ENCODE data around the gene MFSD12.

MFSD12 gene

GRCh38 chr19:3601021-3601420, 43.6 kb upstream of the MFSD12 start:
- no peak overlapping the region for H2BK12ac ChIP-seq (ENCODE audit: low read length)
- peaks cover 3% of the 10 kb centered on the region for H3K9me3 ChIP-seq (ENCODE audit: insufficient read depth, low read depth, low read length)
- no peaks in the 10 kb centered on the region for H3K79me2 ChIP-seq (ENCODE audit: control insufficient read depth, insufficient read depth, low read length, poor library complexity)
- no peak overlapping the region for H4K91ac ChIP-seq (ENCODE audit: low read depth, low read length)
- no peaks in the 10 kb centered on the region for H3K27me3 ChIP-seq (ENCODE audit: insufficient read depth, low read length)
- no peak overlapping the region for H3K4me3 ChIP-seq (ENCODE audit: low read depth, low read length)
- no peak overlapping the region for H3K4me2 ChIP-seq (ENCODE audit: low read length)
- no peak overlapping the region for H4K12ac ChIP-seq (ENCODE audit: low read depth, low read length)
- H2AFZ ChIP-seq (ENCODE audit: insufficient read depth, low read length, poor library complexity) = no peak overlapping the region
- peaks cover 8 to 9% of the 10 kb centered on the region in 2 experiments for H3K4me1 ChIP-seq (ENCODE audit: control insufficient read depth in 1 of 2, insufficient read depth in 2 of 2, low read length in 2 of 2)
- H4K8ac ChIP-seq (ENCODE audit: low read depth, low read length) = no peak overlapping the region
- H2AK5ac ChIP-seq (ENCODE audit: low read length) = no peak overlapping the region
- no peak overlapping the region for H3K23ac ChIP-seq (ENCODE audit: low read length)
- H3K9ac ChIP-seq (ENCODE audit: low read length) = no peak overlapping the region
- H3K27ac ChIP-seq (ENCODE audit: low read depth, low read length) = no peak overlapping the region
- DNase-seq = no peak
- H3K36me3 ChIP-seq (ENCODE audit: control insufficient read depth in 1 of 2, insufficient read depth in 2 of 2, low read length in 2 of 2) = no peaks in the 10 kb centered on the region
- no CpG with 5 or more reads among the region's 12 CpGs for WGBS (ENCODE audit: extremely low coverage, insufficient coverage, insufficient read length)
- no peak overlapping the region for H2BK120ac ChIP-seq (ENCODE audit: insufficient read depth, low read length, poor library complexity)
- H3K14ac ChIP-seq (ENCODE audit: low read length) = no peak overlapping the region
- no peak overlapping the region for H2BK5ac ChIP-seq (ENCODE audit: low read depth, low read length, poor library complexity)
- H3K18ac ChIP-seq (ENCODE audit: low read length) = no peak overlapping the region
- H3K79me1 ChIP-seq (ENCODE audit: low read length) = peaks cover 2% of the 10 kb centered on the region
- H3K4ac ChIP-seq (ENCODE audit: low read depth, low read length) = no peak overlapping the region

GRCh38 chr19:3599776-3600187, 42.4 kb upstream of the MFSD12 start:
- no peaks in the 10 kb centered on the region for H3K36me3 ChIP-seq (ENCODE audit: control insufficient read depth in 1 of 2, insufficient read depth in 2 of 2, low read length in 2 of 2)
- H3K79me2 ChIP-seq (ENCODE audit: control insufficient read depth, insufficient read depth, low read length, poor library complexity) = no peaks in the 10 kb centered on the region
- H2BK120ac ChIP-seq (ENCODE audit: insufficient read depth, low read length, poor library complexity) = no peak overlapping the region
- H4K8ac ChIP-seq (ENCODE audit: low read depth, low read length) = no peak overlapping the region
- H3K27ac ChIP-seq (ENCODE audit: low read depth, low read length) = no peak overlapping the region
- H2BK5ac ChIP-seq (ENCODE audit: low read depth, low read length, poor library complexity) = no peak overlapping the region
- no peak overlapping the region for H3K9ac ChIP-seq (ENCODE audit: low read length)
- no peak overlapping the region for H3K23ac ChIP-seq (ENCODE audit: low read length)
- H2BK12ac ChIP-seq (ENCODE audit: low read length) = no peak overlapping the region
- H3K27me3 ChIP-seq (ENCODE audit: insufficient read depth, low read length) = no peaks in the 10 kb centered on the region
- H4K91ac ChIP-seq (ENCODE audit: low read depth, low read length) = no peak overlapping the region
- no CpG with 5 or more reads among the region's 28 CpGs for WGBS (ENCODE audit: extremely low coverage, insufficient coverage, insufficient read length)
- peaks cover 3% of the 10 kb centered on the region for H3K9me3 ChIP-seq (ENCODE audit: insufficient read depth, low read depth, low read length)
- no peak overlapping the region for H2AK5ac ChIP-seq (ENCODE audit: low read length)
- no peak overlapping the region for H3K4me2 ChIP-seq (ENCODE audit: low read length)
- DNase-seq = no peak
- no peak overlapping the region for H3K18ac ChIP-seq (ENCODE audit: low read length)
- H3K4me1 ChIP-seq (ENCODE audit: control insufficient read depth in 1 of 2, insufficient read depth in 2 of 2, low read length in 2 of 2) = peaks cover 8 to 9% of the 10 kb centered on the region in 2 experiments
- no peak overlapping the region for H3K4me3 ChIP-seq (ENCODE audit: low read depth, low read length)
- no peak overlapping the region for H4K12ac ChIP-seq (ENCODE audit: low read depth, low read length)
- no peak overlapping the region for H3K4ac ChIP-seq (ENCODE audit: low read depth, low read length)
- peaks cover 2% of the 10 kb centered on the region for H3K79me1 ChIP-seq (ENCODE audit: low read length)
- no peak overlapping the region for H3K14ac ChIP-seq (ENCODE audit: low read length)
- no peak overlapping the region for H2AFZ ChIP-seq (ENCODE audit: insufficient read depth, low read length, poor library complexity)

- Histone ChIP-seq H3K27ac (ENCODE audit: low read depth, low read length) (no peak overlapping the region), H4K12ac (ENCODE audit: low read depth, low read length) (no peak overlapping the region), H3K4me1 (ENCODE audit: control insufficient read depth in 1 of 2, insufficient read depth in 2 of 2, low read length in 2 of 2) (no peaks in the 10 kb centered on the region), H3K18ac (ENCODE audit: low read length) (no peak overlapping the region), H2BK12ac (ENCODE audit: low read length) (no peak overlapping the region), H2AK5ac (ENCODE audit: low read length) (no peak overlapping the region), H3K4me2 (ENCODE audit: low read length) (no peak overlapping the region), H3K23ac (ENCODE audit: low read length) (no peak overlapping the region), H2BK120ac (ENCODE audit: insufficient read depth, low read length, poor library complexity) (no peak overlapping the region), H2BK5ac (ENCODE audit: low read depth, low read length, poor library complexity) (no peak overlapping the region), H2AFZ (ENCODE audit: insufficient read depth, low read length, poor library complexity) (no peak overlapping the region), H3K79me1 (ENCODE audit: low read length) (no peaks in the 10 kb centered on the region), H4K8ac (ENCODE audit: low read depth, low read length) (no peak overlapping the region), H3K79me2 (ENCODE audit: control insufficient read depth, insufficient read depth, low read length, poor library complexity) (no peaks in the 10 kb centered on the region), H3K36me3 (ENCODE audit: control insufficient read depth in 1 of 2, insufficient read depth in 2 of 2, low read length in 2 of 2) (no peaks in the 10 kb centered on the region), H3K4me3 (ENCODE audit: low read depth, low read length) (no peak overlapping the region), H4K91ac (ENCODE audit: low read depth, low read length) (no peak overlapping the region), H3K4ac (ENCODE audit: low read depth, low read length) (no peak overlapping the region), H3K9me3 (ENCODE audit: insufficient read depth, low read depth, low read length) (peaks cover 11% of the 10 kb centered on the region), H3K27me3 (ENCODE audit: insufficient read depth, low read length) (no peaks in the 10 kb centered on the region), H3K14ac (ENCODE audit: low read length) (no peak overlapping the region), H3K9ac (ENCODE audit: low read length) (no peak overlapping the region)
- DNase-seq = no peak
- WGBS (ENCODE audit: extremely low coverage, insufficient coverage, insufficient read length) = no CpG with 5 or more reads among the region's 34 CpGs
Measured at GRCh38 chr19:3595521-3596061, 38.2 kb upstream of the MFSD12 start.

DNA sequence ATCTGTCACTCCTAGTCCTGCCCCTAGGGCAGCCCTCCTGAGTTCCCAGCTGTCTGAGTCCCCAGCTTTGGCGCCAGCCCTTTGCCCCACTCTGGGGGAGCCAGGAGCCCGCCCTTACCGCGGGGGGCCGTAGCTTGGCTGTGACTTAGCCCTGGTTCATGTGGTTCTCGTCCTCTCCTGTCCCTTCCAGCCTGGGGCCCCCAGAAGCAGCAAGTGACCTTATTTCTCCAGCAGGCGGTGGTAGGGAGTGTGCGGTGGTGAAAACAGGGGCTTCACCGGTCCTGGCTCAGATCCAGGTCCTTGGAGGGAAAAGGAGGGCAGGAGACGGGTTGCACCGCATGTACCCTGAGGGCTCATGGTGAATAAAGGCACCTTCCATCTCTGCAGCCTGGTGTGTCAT, 35.8 kb upstream of the MFSD12 start:
- no peak overlapping the region for H2AK5ac ChIP-seq (ENCODE audit: low read length)
- H4K8ac ChIP-seq (ENCODE audit: low read depth, low read length) = no peak overlapping the region
- H3K4ac ChIP-seq (ENCODE audit: low read depth, low read length) = no peak overlapping the region
- H2BK5ac ChIP-seq (ENCODE audit: low read depth, low read length, poor library complexity) = no peak overlapping the region
- H3K79me2 ChIP-seq (ENCODE audit: control insufficient read depth, insufficient read depth, low read length, poor library complexity) = no peaks in the 10 kb centered on the region
- H2BK12ac ChIP-seq (ENCODE audit: low read length) = no peak overlapping the region
- no peak overlapping the region for H4K91ac ChIP-seq (ENCODE audit: low read depth, low read length)
- H3K9ac ChIP-seq (ENCODE audit: low read length) = no peak overlapping the region
- no peak overlapping the region for H3K4me3 ChIP-seq (ENCODE audit: low read depth, low read length)
- no peak for DNase-seq
- WGBS (ENCODE audit: extremely low coverage, insufficient coverage, insufficient read length) = no CpG with 5 or more reads among the region's 11 CpGs
- H3K36me3 ChIP-seq (ENCODE audit: control insufficient read depth in 1 of 2, insufficient read depth in 2 of 2, low read length in 2 of 2) = no peaks in the 10 kb centered on the region
- H2AFZ ChIP-seq (ENCODE audit: insufficient read depth, low read length, poor library complexity) = no peak overlapping the region
- H4K12ac ChIP-seq (ENCODE audit: low read depth, low read length) = no peak overlapping the region
- no peaks in the 10 kb centered on the region for H3K27me3 ChIP-seq (ENCODE audit: insufficient read depth, low read length)
- H3K18ac ChIP-seq (ENCODE audit: low read length) = no peak overlapping the region
- H3K14ac ChIP-seq (ENCODE audit: low read length) = no peak overlapping the region
- H3K4me1 ChIP-seq (ENCODE audit: control insufficient read depth in 1 of 2, insufficient read depth in 2 of 2, low read length in 2 of 2) = no peaks in the 10 kb centered on the region
- H3K27ac ChIP-seq (ENCODE audit: low read depth, low read length) = no peak overlapping the region
- H3K9me3 ChIP-seq (ENCODE audit: insufficient read depth, low read depth, low read length) = peaks cover 14% of the 10 kb centered on the region
- no peak overlapping the region for H3K23ac ChIP-seq (ENCODE audit: low read length)
- H3K4me2 ChIP-seq (ENCODE audit: low read length) = no peak overlapping the region
- H2BK120ac ChIP-seq (ENCODE audit: insufficient read depth, low read length, poor library complexity) = no peak overlapping the region
- no peaks in the 10 kb centered on the region for H3K79me1 ChIP-seq (ENCODE audit: low read length)

Measured in trophoblast cell (in vitro differentiated cells and primary cell).